ENCODE data around the gene PPIH. TPM values are rescaled to one million over a fixed set of nuclear protein-coding genes. Genes with fewer than 3 reads are reported as not detected.
A peak's percentile ranks its signal among the peaks of the same experiment; 100 is the strongest.
"Not testable (repeated sequence)": the region's sequence is repeated elsewhere in the genome, so short reads cannot be mapped to it uniquely, and the experiment has no call there.

Gene PPIH
- total RNA-seq (10 to 100 TPM in 3 of 4 donors, 1 to 10 TPM in 1; 9.9 to 14.4 (median 10.8) TPM), polyA plus RNA-seq (10 to 100 TPM; 12.1 to 22.9 (median 15.1) TPM)
- long read RNA-seq, donor 1 = 0 reads
- long read RNA-seq, donor 2, partial matches to known transcripts = 0 of 3 reads
- long read RNA-seq, donor 2, other reads (novel, unspliced or antisense) = 1 of 3 reads

DNA sequence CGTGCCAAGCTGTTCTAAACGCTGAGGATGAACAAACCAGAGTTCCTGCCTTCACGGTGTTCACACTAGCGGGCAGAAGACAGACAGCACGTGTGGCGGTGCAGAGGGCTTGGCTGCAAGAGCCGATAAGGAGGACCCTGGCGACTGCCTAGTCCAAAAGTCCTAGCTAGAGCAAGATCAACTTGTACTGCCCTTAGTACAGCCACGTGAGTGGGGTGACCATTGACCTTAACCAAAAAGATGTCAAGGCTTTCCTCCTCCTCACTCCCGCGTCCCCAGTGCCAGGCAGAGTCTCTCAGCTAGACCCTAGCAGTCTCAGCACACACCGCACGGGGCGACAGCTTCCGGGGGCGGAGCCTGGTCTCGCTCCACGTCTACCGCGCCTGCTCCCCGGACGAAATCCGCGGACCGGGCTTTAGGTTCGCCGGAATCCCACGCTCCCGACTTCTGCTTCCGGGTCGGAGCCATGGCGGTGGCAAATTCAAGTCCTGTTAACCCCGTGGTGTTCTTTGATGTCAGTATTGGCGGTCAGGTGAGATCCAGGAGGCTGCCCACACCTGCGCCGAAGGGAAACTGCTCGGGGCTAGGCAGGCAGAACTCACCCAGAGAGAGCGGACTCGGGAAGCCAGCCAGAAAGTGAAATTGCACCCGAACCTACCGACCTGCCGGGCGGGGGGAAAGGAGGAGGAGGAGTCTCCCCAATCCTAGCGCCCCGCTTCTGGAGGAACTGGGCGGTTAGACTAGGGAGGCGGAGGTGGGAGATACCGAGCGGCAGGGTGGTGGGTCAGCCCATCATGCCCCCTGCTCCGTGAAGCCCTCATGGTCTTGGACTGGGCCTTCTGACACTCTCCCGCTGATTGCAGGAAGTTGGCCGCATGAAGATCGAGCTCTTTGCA lies at the start of gene PPIH:
Gene PPIH, plus strand, starts transcription at position 443 of the 896 bp plus-strand sequence. Its CDS starts 24 bp downstream, at position 467.
- no peaks in the 10 kb centered on the region for H3K27me3 ChIP-seq (ENCODE audit: insufficient read depth in 3 of 3, low read length in 2 of 3)
- no peaks in the 10 kb centered on the region for H3K9me3 ChIP-seq
- DNase-seq (peak; percentile 95 to 98), ATAC-seq (peak; percentile 100)
- H3K4me3 ChIP-seq = peak within 1 kb of the TSS; percentile 86
- H3K4me1 ChIP-seq = peaks cover 6% of the 10 kb centered on the region
- peak within 1 kb of the TSS; percentile 85 for H3K27ac ChIP-seq
- intact Hi-C loops (cut with DNase I) = loop anchor here in 1 of 2 donors (1.0 to 10.0 kb wide), 2 partner anchors 24 to 313 kb away; partner anchors contain the start of gene YBX1
- TF ChIP-seq CTCF (IDR thresholded peaks at IDR 0.05) = peak; percentile 44
- peaks cover 0 to 39% of the 10 kb centered on the region in 2 donors for H3K36me3 ChIP-seq (ENCODE audit: insufficient read depth in 1 of 2, low read depth in 1 of 2)
- WGBS, 3 donors = 0% methylated on average over 52 to 53 of the region's 53 CpGs

DNA sequence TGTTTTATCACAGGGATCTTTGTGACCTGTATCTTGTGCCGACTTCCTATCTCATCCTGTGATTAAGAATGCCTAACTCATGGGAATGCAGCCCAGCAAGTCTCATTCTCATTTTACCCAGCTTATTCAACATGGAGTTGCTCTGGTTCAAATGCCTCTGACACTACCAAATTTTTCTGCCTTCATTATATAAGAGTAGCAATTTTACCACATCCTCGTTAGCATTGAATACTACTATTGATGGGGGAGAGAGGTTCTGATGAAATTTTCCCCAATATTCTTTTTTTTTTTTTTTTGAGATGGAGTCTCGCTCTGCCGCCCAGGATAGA lies 44.5 kb upstream of the PPIH start:
- Histone ChIP-seq H3K27me3 (ENCODE audit: insufficient read depth in 3 of 3, low read length in 2 of 3) (no peaks in the 10 kb centered on the region), H3K4me3 (no peak overlapping the region), H3K9me3 (no peaks in the 10 kb centered on the region), H3K27ac (no peak overlapping the region), H3K36me3 (ENCODE audit: insufficient read depth in 1 of 2, low read depth in 1 of 2) (peaks cover 0 to 2% of the 10 kb centered on the region in 2 donors), H3K4me1 (no peaks in the 10 kb centered on the region)
- intact Hi-C loops (cut with DNase I) = no loop called here
- DNase-seq = no peak
- WGBS, 3 donors = 73 to 96% (median 81%) methylated on average over 4 of the region's 4 CpGs
- no peak for TF ChIP-seq CTCF (IDR thresholded peaks at IDR 0.05)
- no peak for ATAC-seq

GRCh38 chr1:42618866-42619265 lies 39.4 kb upstream of the PPIH start:
- Histone ChIP-seq H3K9me3 (no peaks in the 10 kb centered on the region), H3K27me3 (ENCODE audit: insufficient read depth in 3 of 3, low read length in 2 of 3) (no peaks in the 10 kb centered on the region), H3K4me1 (no peaks in the 10 kb centered on the region), H3K4me3 (no peak overlapping the region), H3K27ac (no peak overlapping the region), H3K36me3 (ENCODE audit: insufficient read depth in 1 of 2, low read depth in 1 of 2) (no peaks in the 10 kb centered on the region)
- 80 to 84% (median 83%) methylated on average over 2 of the region's 2 CpGs for WGBS, 3 donors
- TF ChIP-seq CTCF (IDR thresholded peaks at IDR 0.05) = no peak
- intact Hi-C loops (cut with DNase I) = no loop called here
- DNase-seq = no peak
- ATAC-seq = no peak

DNA sequence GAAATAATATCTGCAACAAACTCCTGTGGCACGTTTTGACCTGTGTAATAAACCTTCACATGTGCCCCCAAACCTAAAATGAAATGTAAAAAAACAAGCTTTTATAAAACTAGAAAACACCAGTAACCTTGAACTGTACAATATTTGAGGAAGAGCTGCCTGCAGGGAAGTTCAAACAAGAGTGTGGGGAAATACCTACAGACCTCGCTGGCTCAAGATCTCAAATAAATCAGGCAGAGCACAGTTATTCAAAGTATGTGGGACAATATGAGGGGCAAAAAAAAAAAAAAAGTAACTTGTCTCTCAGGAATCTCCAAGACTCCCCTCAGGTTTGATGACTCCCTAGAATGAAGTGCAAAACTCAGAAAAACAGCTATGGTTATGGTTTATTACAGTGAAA lies 37.9 kb upstream of the PPIH start:
- ATAC-seq (no peak), DNase-seq (no peak)
- Histone ChIP-seq H3K27me3 (ENCODE audit: insufficient read depth in 3 of 3, low read length in 2 of 3) (no peaks in the 10 kb centered on the region), H3K36me3 (ENCODE audit: insufficient read depth in 1 of 2, low read depth in 1 of 2) (no peaks in the 10 kb centered on the region), H3K9me3 (no peaks in the 10 kb centered on the region), H3K4me3 (no peak overlapping the region), H3K4me1 (no peaks in the 10 kb centered on the region), H3K27ac (no peak overlapping the region)
- TF ChIP-seq CTCF (IDR thresholded peaks at IDR 0.05) = no peak
- 38 to 43% (median 40%) methylated on average over 2 of the region's 2 CpGs for WGBS, 3 donors
- intact Hi-C loops (cut with DNase I) = no loop called here

GRCh38 chr1:42621180-42621579 lies 37.0 kb upstream of the PPIH start:
- WGBS, 3 donors = 94 to 98% (median 97%) methylated on average over 4 of the region's 4 CpGs
- H3K27ac ChIP-seq; H3K4me3 ChIP-seq; H3K36me3 ChIP-seq (ENCODE audit: insufficient read depth in 1 of 2, low read depth in 1 of 2); DNase-seq; H3K4me1 ChIP-seq; ATAC-seq; intact Hi-C loops (cut with DNase I); H3K9me3 ChIP-seq; H3K27me3 ChIP-seq (ENCODE audit: insufficient read depth in 3 of 3, low read length in 2 of 3): not testable (repeated sequence)

DNA sequence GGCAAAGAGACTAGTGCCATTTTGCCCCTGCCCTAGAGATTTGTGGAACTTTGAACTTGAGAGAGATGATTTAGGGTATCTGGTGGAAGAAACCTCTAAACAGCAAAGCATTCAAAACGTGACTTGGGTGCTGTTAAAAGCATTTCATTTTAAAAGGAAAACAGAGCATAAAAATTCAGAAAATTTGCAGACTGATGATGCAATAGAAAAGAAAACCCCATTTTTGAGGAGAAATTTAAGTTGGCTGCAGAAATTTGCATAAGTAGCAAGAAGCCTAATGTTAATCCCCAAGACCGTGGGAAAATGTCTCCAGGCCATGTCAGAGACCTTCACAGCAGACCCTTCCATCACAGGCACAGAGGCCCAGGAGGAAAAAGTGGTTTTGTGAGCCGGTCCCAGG lies 31.0 kb upstream of the PPIH start:
- H3K36me3 ChIP-seq (ENCODE audit: insufficient read depth in 1 of 2, low read depth in 1 of 2); H3K4me3 ChIP-seq; intact Hi-C loops (cut with DNase I); ATAC-seq; DNase-seq; H3K27me3 ChIP-seq (ENCODE audit: insufficient read depth in 3 of 3, low read length in 2 of 3); H3K4me1 ChIP-seq; H3K27ac ChIP-seq; H3K9me3 ChIP-seq: not testable (repeated sequence)
- 80 to 83% (median 80%) methylated on average over 3 of the region's 3 CpGs for WGBS, 3 donors
